Natural killer cell treated with Interleukin-12 subunit alpha and Interleukin-12 subunit beta and Interleukin-15 and Interleukin-18, amount 100 ng/mL, for 72 hours (primary cell): Measurements from ENCODE around the gene LTBP1. TPM values are rescaled to one million over a fixed set of nuclear protein-coding genes. Genes with fewer than 3 reads are reported as not detected.

Experiments
- ATAC-seq, 2 donors: fragments of 150-1000 bp; cut with Tn5 transposase in 1 of 2; sonication (Bioruptor Pico), chemical (Tn5 transposase) in 1 of 2; 2 replicates each; pipeline ENCODE4 v1.10.0; 2021
- DNase-seq: peaks from one replicate; pipeline ENCODE4 v3.0.0; 2022; ENCODE audit warnings: low spot score
- H3K27ac Mint-ChIP-seq, 2 donors: 1 replicate in 1 of 2; 2 replicates in 1 of 2; pipeline ENCODE4 v1.8.0; 2022; ENCODE audit warnings: mixed read lengths in 2 of 2, mild to moderate bottlenecking in 1 of 2, moderate library complexity in 1 of 2
- H3K27me3 Mint-ChIP-seq, 2 donors: 1 replicate in 1 of 2; 2 replicates in 1 of 2; pipeline ENCODE4 v1.8.0; 2022; ENCODE audit warnings: mixed read lengths in 2 of 2
- H3K36me3 Mint-ChIP-seq: one replicate; pipeline ENCODE4 v1.8.0; 2022; ENCODE audit warnings: mixed read lengths
- H3K4me1 Mint-ChIP-seq, 2 donors: 1 replicate in 1 of 2; 2 replicates in 1 of 2; pipeline ENCODE4 v1.8.0; 2022; ENCODE audit warnings: low read depth in 2 of 2, mixed read lengths in 2 of 2, mild to moderate bottlenecking in 1 of 2
- H3K4me3 Mint-ChIP-seq: one replicate; pipeline ENCODE4 v1.8.0; 2022; ENCODE audit warnings: mixed read lengths
- H3K9me3 Mint-ChIP-seq: 2 replicates; pipeline ENCODE4 v1.8.0; 2022; ENCODE audit warnings: mixed read lengths
- total RNA-seq, 2 donors: library from RNA; stranded (reverse); gene quantifications; one replicate each; pipeline ENCODE4 v1.2.3, GENCODE V29; 2022

Gene LTBP1
- total RNA-seq, 2 donors from 2014 or later = 0.39 to 0.76 TPM

DNA sequence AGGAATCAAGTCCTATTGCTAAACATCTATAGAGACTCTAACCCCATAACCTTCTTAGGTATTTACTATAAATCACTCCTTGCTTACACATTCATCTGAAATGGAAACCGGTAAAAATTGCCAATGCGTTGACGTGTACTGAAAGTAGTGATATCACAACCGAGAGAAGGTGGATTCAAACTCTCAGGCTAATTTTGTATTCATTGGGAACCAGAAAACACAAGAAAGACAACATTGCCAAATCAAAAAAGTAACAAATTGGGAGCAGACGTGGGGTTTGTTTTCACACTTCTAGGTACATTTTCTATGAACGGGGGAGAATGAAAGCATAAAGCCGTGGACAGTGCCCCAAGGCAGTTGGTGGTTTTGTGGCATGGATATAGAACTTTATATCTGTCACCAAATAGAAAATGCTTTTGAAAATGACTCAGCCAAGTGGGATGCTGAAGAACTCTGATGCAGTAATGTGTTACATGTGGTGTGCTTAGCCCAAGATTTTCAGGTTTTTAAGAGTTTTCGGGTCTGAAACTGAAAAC, 374.6 kb downstream of the LTBP1 start:
- DNase-seq (no peak), ATAC-seq (peak; percentile 80 to 90)
- Mint-ChIP-seq H3K36me3 (no peaks in the 10 kb centered on the region), H3K4me1 (peaks cover 9 to 30% of the 10 kb centered on the region in 2 donors), H3K27me3 (peaks cover 0 to 7% of the 10 kb centered on the region in 2 donors), H3K4me3 (peak overlapping the region; percentile 62), H3K27ac (peak overlapping the region; percentile 43 to 79), H3K9me3 (no peaks in the 10 kb centered on the region)

DNA sequence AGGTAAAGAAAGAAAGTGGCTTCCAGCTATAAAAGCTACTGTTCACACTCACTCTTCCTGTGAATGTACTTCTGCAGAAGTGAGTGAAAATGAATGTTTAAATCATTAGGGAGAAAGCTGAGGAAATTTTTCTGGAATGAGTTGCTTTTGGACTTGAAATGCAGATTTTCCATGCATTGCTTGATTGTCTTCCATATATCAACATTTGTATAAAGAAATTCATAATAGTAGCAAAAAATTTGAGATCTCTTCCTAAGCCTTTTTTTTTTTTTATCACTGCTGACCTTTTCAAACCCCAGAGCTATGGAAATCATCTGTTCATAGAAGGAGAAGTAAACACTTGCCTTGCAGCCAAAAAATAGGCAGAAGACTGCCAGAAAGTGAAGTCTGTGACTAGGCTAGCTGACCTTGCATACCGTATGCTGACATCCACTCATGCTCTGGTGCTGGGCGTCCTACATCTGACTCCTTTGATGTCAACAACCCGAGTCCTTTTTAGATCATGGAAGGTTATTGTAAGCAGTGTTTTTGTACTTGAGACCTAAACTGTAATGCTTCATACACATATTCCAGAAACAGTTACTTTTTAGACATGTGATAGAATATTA, 375.2 kb downstream of the LTBP1 start:
- H3K9me3 Mint-ChIP-seq = no peaks in the 10 kb centered on the region
- DNase-seq (no peak), ATAC-seq (peak in 1 of 2 donors; percentile 45)
- peaks cover 0 to 7% of the 10 kb centered on the region in 2 donors for H3K27me3 Mint-ChIP-seq
- H3K4me1 Mint-ChIP-seq = peaks cover 9 to 30% of the 10 kb centered on the region in 2 donors
- H3K27ac Mint-ChIP-seq = peak overlapping the region; percentile 43 to 79
- H3K36me3 Mint-ChIP-seq = no peaks in the 10 kb centered on the region
- H3K4me3 Mint-ChIP-seq = peak overlapping the region; percentile 62

DNA sequence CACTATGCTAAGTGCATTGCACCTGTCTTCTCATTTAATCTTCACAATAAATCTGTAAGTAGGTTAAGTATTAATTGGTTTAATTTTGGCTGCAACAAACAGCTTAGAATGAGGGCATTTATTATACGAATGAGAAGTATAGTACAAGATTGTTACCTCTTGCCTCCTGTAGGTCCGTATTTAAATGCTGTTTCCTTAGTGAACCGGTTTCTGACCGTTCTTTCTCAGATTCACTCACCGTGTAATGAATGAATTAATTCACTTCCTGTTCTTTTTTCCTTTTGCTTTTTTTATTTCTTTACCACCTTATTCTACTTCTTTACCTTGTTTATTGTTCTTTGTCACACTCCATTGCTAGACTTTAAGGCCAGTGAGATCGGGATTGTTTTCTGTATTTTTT, 375.9 kb downstream of the LTBP1 start:
- Mint-ChIP-seq H3K36me3 (no peaks in the 10 kb centered on the region), H3K27me3 (peaks cover 0 to 5% of the 10 kb centered on the region in 2 donors), H3K27ac (peak overlapping the region in 1 of 2 donors; percentile 79), H3K9me3 (no peaks in the 10 kb centered on the region), H3K4me1 (peaks cover 9 to 30% of the 10 kb centered on the region in 2 donors), H3K4me3 (peak overlapping the region; percentile 62)
- peak in 1 of 2 donors; percentile 37 for ATAC-seq
- no peak for DNase-seq

DNA sequence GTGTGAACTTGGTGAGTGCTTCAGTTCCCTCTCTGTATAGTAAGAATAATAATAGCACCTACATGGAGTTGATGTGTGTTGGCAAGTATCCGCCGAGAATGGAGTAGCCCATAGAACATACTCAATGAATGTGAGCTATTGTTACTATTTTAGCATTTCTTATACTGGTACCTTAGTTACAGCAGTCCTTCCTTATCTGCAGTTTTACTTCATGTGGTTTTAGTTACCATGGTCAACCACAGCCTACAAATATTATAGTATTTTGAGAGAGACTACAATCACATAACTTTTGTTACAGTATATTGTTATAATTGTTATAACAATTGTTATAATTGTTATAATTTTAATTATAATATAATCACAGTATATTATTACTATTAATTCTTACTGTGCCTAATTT, 377.2 kb downstream of the LTBP1 start:
- Mint-ChIP-seq H3K4me3 (no peak overlapping the region), H3K27me3 (peaks cover 0 to 5% of the 10 kb centered on the region in 2 donors), H3K36me3 (no peaks in the 10 kb centered on the region), H3K4me1 (peaks cover 9 to 30% of the 10 kb centered on the region in 2 donors), H3K27ac (no peak overlapping the region), H3K9me3 (no peaks in the 10 kb centered on the region)
- DNase-seq (no peak), ATAC-seq (no peak)

DNA sequence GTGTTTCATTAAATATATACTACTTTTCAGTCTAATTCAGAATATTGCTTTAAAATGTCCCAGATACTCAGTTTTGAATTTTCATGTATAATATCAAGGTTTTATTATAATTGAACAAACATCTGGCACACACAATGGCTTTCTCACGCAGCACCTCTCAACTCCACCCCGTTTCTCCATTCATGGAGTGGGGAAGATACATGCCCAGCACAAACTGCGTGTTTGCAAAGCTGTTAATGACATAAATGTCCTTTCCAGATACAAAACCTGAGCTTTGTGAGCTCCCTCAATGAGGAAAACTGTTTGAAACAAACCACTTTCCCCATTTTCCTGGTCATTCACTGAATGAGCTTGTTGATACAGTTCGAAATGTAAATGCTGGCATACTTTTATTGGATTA, 379.3 kb downstream of the LTBP1 start:
- no peaks in the 10 kb centered on the region for H3K9me3 Mint-ChIP-seq
- no peaks in the 10 kb centered on the region for H3K36me3 Mint-ChIP-seq
- ATAC-seq (no peak), DNase-seq (no peak)
- H3K27me3 Mint-ChIP-seq = peaks cover 0 to 5% of the 10 kb centered on the region in 2 donors
- H3K4me3 Mint-ChIP-seq = no peak overlapping the region
- H3K4me1 Mint-ChIP-seq = peaks cover 7 to 17% of the 10 kb centered on the region in 2 donors
- H3K27ac Mint-ChIP-seq = no peak overlapping the region

DNA sequence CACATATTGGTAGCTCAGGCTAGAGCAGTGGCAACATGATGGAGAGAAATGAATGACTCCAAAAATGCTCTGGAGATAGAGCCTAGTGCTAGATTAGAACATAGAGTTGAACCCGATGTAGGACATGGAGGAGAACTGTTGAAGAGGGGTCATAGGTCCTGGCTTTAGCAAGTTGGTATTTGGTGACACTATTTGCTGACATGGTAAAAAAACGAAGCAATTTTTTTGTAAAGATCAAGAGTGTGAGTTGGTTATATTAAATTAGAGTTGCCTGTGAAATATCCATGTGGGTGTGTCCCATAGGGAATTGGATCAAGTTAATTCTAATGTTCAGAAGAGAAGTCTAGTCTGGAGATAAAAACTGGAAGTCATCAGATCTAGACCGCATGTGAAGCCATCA, 386.7 kb downstream of the LTBP1 start:
- H3K4me3 Mint-ChIP-seq = no peak overlapping the region
- peaks cover 10 to 11% of the 10 kb centered on the region in 2 donors for H3K27me3 Mint-ChIP-seq
- ATAC-seq (no peak), DNase-seq (no peak)
- H3K9me3 Mint-ChIP-seq = peaks cover 5% of the 10 kb centered on the region
- no peaks in the 10 kb centered on the region for H3K36me3 Mint-ChIP-seq
- no peak overlapping the region for H3K27ac Mint-ChIP-seq
- no peaks in the 10 kb centered on the region for H3K4me1 Mint-ChIP-seq

DNA sequence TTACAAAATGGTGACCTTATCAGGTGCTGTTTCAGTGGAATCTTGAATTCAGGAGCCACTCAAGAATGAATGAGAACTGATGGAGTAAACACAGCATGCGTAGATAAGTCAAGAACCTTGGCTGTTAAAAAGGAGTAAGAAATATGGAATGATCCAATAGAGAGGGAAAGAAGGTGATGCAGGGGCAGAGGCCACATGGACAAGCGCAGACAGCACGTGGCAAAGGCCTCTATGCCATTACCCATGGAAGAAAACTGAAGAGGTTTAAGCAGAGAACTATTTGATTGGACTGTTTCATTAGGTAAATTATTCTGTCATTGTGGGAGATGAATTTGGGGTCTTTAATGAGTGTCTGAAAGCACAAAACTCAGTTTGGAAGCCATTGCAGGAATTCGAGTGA, 387.3 kb downstream of the LTBP1 start:
- no peaks in the 10 kb centered on the region for H3K36me3 Mint-ChIP-seq
- H3K27ac Mint-ChIP-seq = no peak overlapping the region
- peaks cover 5% of the 10 kb centered on the region for H3K9me3 Mint-ChIP-seq
- peaks cover 15 to 18% of the 10 kb centered on the region in 2 donors for H3K27me3 Mint-ChIP-seq
- no peak for ATAC-seq
- no peak overlapping the region for H3K4me3 Mint-ChIP-seq
- H3K4me1 Mint-ChIP-seq = no peaks in the 10 kb centered on the region
- DNase-seq = no peak

DNA sequence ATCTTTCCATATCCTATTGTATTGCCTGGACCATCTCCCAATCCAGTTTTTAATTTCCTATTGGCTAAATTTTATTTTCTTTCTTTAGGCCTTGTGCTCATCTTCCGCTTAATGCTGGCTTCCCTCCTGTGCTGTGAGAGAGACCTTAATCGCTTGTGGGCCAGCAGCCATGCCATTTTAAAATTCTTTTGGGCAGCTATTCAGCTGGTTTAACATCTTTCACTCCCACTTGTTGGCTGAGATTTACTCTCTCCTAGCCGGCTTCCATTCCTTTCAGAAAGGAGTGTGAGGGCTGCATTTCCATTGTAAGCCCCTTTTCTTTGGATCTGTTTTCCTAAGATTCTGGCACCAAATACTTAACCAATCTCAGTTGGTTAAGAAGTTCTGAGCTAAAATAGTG, 388.8 kb downstream of the LTBP1 start:
- ATAC-seq = no peak
- Mint-ChIP-seq H3K9me3 (peaks cover 5% of the 10 kb centered on the region), H3K27me3 (peaks cover 15 to 20% of the 10 kb centered on the region in 2 donors), H3K36me3 (no peaks in the 10 kb centered on the region), H3K4me1 (no peaks in the 10 kb centered on the region), H3K4me3 (no peak overlapping the region), H3K27ac (no peak overlapping the region)
- no peak for DNase-seq

DNA sequence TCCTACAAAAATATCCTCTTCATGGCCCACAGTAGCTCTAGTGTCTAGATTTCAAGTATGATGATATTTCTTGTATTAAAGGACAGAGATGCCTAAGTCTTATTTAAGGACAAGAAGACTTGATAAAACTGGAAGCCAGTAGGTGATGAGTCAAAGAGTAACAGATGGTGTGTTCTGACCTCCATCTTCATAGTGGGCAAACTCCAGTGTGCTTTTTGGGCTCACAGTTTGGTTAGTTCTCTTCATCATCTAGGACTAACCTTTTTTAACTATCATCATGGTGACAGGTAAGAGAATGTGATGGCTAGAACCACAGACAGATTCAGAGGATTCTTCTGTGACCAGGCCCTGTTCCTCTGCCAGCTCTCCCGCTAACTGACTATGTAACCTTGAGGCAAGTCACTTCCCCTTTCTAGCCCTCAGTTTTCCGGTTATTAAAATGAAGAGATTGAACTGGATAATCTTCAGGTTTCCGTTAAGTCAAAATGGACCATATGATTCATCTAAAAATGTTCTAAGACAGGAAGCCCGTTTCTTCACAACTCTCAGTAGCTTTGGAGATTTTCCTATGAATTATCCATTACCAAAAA, 389.4 kb downstream of the LTBP1 start:
- Mint-ChIP-seq H3K4me1 (no peaks in the 10 kb centered on the region), H3K27ac (no peak overlapping the region), H3K4me3 (peak overlapping the region; percentile 5), H3K36me3 (no peaks in the 10 kb centered on the region), H3K27me3 (peaks cover 17 to 25% of the 10 kb centered on the region in 2 donors), H3K9me3 (peaks cover 5% of the 10 kb centered on the region)
- no peak for ATAC-seq
- no peak for DNase-seq

DNA sequence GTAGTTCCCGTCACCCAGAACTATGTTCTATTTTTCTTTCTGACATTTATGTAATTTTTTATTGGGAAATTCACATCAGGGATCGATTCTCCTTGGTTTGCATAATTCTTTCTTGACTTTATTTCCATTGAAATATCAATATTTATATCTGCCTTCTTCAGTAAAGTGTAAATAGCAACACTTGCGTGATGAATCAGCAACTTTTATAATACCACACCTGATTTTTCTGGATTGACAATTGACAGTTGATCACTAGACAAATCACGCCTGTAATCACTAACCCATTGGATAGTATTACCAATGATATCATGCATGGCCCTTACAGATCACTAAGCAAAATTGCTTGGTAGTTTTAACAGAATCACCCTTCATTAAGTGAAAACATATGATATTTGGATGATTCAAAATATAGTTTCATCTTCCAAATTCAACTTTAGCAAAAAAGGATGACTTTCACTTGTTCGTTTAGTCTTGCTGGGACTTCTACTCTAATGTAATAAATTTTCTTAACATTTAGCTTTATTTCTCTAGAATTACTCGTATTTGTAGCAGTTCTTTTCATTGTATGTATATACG, 390.7 kb downstream of the LTBP1 start:
- DNase-seq (no peak), ATAC-seq (no peak)
- H3K4me1 Mint-ChIP-seq = no peaks in the 10 kb centered on the region
- no peak overlapping the region for H3K27ac Mint-ChIP-seq
- H3K27me3 Mint-ChIP-seq = peaks cover 17 to 26% of the 10 kb centered on the region in 2 donors
- no peak overlapping the region for H3K4me3 Mint-ChIP-seq
- peaks cover 5% of the 10 kb centered on the region for H3K9me3 Mint-ChIP-seq
- H3K36me3 Mint-ChIP-seq = no peaks in the 10 kb centered on the region

DNA sequence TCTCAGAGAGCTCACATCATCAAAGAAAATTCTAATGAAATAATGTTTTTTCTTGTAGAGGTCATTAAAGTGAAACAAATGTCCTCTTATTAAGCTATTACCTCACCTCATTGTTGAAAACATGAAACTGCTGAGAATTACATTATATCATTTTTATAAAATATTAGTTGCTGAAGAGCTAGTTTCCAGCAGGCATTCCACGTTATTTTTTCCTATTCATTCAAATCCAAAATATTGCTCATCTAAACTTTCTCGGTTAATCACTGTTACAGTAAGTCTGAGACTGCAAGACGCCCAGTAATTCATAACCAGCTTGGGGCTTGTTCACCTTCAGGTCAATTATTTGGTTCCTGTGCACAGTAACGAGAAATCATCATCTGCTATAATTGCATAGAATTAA, 391.2 kb downstream of the LTBP1 start:
- H3K4me1 Mint-ChIP-seq = no peaks in the 10 kb centered on the region
- H3K36me3 Mint-ChIP-seq = no peaks in the 10 kb centered on the region
- no peak overlapping the region for H3K4me3 Mint-ChIP-seq
- no peak for ATAC-seq
- H3K9me3 Mint-ChIP-seq = peaks cover 5% of the 10 kb centered on the region
- no peak overlapping the region for H3K27ac Mint-ChIP-seq
- DNase-seq = no peak
- H3K27me3 Mint-ChIP-seq = peaks cover 14 to 26% of the 10 kb centered on the region in 2 donors

DNA sequence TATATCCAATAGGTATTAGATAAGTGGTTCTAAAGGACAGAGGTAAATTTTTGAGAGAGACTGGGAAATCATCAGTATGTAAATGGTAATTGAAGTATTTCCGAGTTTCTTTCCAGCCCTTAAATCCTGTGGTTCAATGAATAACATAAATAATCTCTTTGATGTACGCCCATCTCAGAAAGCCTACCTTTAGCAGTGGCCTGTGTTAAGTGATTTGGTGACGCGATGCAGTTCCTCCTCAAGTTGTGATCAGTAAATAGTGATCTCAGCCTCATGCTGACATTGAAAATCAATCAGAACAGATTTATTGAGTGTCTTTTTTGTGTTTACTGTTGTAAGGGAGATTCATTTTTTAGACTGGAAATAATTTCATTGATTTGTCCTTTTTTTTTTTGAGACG, 392.5 kb downstream of the LTBP1 start:
- Mint-ChIP-seq H3K9me3 (peaks cover 1% of the 10 kb centered on the region), H3K4me3 (no peak overlapping the region), H3K27ac (no peak overlapping the region), H3K36me3 (no peaks in the 10 kb centered on the region), H3K4me1 (peaks cover 0 to under 1% of the 10 kb centered on the region in 2 donors), H3K27me3 (peaks cover 10 to 16% of the 10 kb centered on the region in 2 donors)
- no peak for DNase-seq
- no peak for ATAC-seq

DNA sequence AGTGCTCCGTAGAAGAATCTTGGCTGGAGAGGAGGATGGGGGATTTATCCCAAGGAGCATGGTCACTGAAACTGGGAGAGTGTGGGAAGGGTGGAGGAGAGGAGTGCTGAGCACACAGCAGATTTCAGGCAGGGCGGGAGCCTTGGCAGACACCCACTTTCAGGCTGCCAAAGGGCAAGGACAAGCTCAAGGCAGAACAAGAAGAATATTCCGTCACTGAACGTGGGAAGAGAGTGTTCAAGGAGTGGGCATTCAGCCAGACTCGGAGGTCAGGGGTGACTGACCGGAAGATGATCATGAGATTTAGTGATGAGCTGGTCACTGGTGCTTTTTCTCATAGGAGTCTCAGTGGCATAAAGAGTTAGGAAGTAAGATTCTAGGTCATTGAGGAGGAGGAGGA, 393.5 kb downstream of the LTBP1 start:
- no peak overlapping the region for H3K4me3 Mint-ChIP-seq
- DNase-seq (no peak), ATAC-seq (no peak)
- H3K27ac Mint-ChIP-seq = no peak overlapping the region
- peaks cover 0 to 5% of the 10 kb centered on the region in 2 donors for H3K4me1 Mint-ChIP-seq
- peaks cover 12 to 15% of the 10 kb centered on the region in 2 donors for H3K27me3 Mint-ChIP-seq
- no peaks in the 10 kb centered on the region for H3K9me3 Mint-ChIP-seq
- H3K36me3 Mint-ChIP-seq = no peaks in the 10 kb centered on the region

DNA sequence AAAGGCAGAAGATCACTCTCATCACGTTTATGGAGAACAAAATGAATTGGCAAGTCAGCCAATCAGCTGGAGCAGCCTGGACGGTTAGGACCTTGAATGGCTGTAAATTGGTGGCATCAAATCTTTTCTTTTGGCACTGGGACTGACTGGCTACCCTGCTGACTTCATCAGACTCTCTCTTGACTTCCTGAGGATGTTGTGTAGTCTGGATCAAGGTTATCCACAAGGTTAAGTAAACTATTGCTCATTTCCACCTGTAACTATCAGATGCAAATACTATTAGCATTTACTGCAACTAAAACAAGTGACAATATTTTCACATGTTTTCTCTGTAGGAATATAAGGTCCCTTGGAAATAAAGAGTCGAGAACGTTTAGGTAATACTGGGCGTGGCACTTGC, 395.4 kb downstream of the LTBP1 start:
- Mint-ChIP-seq H3K36me3 (no peaks in the 10 kb centered on the region), H3K4me1 (peaks cover 0 to 5% of the 10 kb centered on the region in 2 donors), H3K9me3 (no peaks in the 10 kb centered on the region), H3K27me3 (peaks cover 10 to 15% of the 10 kb centered on the region in 2 donors), H3K4me3 (no peak overlapping the region), H3K27ac (no peak overlapping the region)
- ATAC-seq = no peak
- no peak for DNase-seq
